H9 (cell line): ENCODE measurements around the gene RGS16. TPM values are rescaled to one million over a fixed set of nuclear protein-coding genes. Genes with fewer than 3 reads are reported as not detected.

Experiments used
- DNase-seq: peaks from one replicate; pipeline ENCODE4 v3.0.0-alpha.2; 2017
- H2AFZ ChIP-seq: one replicate; pipeline ENCODE4 v1.6.1; 2013; ENCODE audit warnings: mild to moderate bottlenecking, low read length, control low read depth, moderate library complexity
- H2AK5ac ChIP-seq: 2 replicates; pipeline ENCODE4 v1.6.1; 2013; ENCODE audit warnings: low read length, control low read depth, mixed read lengths; ENCODE audit not compliant: insufficient read length
- H2BK120ac ChIP-seq: one replicate; pipeline ENCODE4 v1.6.1; 2013; ENCODE audit warnings: low read depth, mild to moderate bottlenecking, low read length, control low read depth, inconsistent platforms; ENCODE audit not compliant: poor library complexity, severe bottlenecking
- H2BK12ac ChIP-seq: 2 replicates; pipeline ENCODE4 v1.6.1; 2013; ENCODE audit warnings: low read length, control low read depth, mixed read lengths, low read depth; ENCODE audit not compliant: insufficient read length
- H2BK15ac ChIP-seq: 2 replicates; pipeline ENCODE4 v1.6.1; 2013; ENCODE audit warnings: low read depth, low read length, control low read depth
- H2BK20ac ChIP-seq: one replicate; pipeline ENCODE4 v1.6.1; 2013; ENCODE audit warnings: low read depth, mild to moderate bottlenecking, low read length, control low read depth, inconsistent platforms; ENCODE audit not compliant: poor library complexity, severe bottlenecking
- H2BK5ac ChIP-seq: 2 replicates; pipeline ENCODE4 v1.6.1; 2013; ENCODE audit warnings: low read length, control low read depth, mixed read lengths; ENCODE audit not compliant: insufficient read length
- H3K14ac ChIP-seq: 2 replicates; pipeline ENCODE4 v1.6.1; 2013; ENCODE audit warnings: low read length, control low read depth; ENCODE audit not compliant: insufficient read depth
- H3K18ac ChIP-seq: 2 replicates; pipeline ENCODE4 v1.6.1; 2013; ENCODE audit warnings: low read depth, mild to moderate bottlenecking, mixed read lengths, low read length, control low read depth; ENCODE audit not compliant: insufficient read length
- H3K23ac ChIP-seq: 2 replicates; pipeline ENCODE4 v1.6.1; 2013; ENCODE audit warnings: low read length, control low read depth, mixed read lengths, low read depth; ENCODE audit not compliant: insufficient read length
- H3K23me2 ChIP-seq: 2 replicates; pipeline ENCODE4 v1.6.1; 2013; ENCODE audit warnings: low read depth, mild to moderate bottlenecking, mixed read lengths, low read length, control low read depth; ENCODE audit not compliant: insufficient read length, poor library complexity, severe bottlenecking
- H3K27ac ChIP-seq: 2 replicates; pipeline ENCODE4 v1.5.1; 2013; ENCODE audit warnings: low read length, control low read depth, mixed read lengths, low read depth; ENCODE audit not compliant: insufficient read length
- H3K27me3 ChIP-seq: 2 replicates; pipeline ENCODE4 v1.6.1; 2013; ENCODE audit warnings: low read length, control low read depth, inconsistent platforms; ENCODE audit not compliant: insufficient read depth
- H3K4ac ChIP-seq: 2 replicates; pipeline ENCODE4 v1.6.1; 2013; ENCODE audit warnings: low read depth, mild to moderate bottlenecking, control low read depth, inconsistent platforms, low read length, moderate library complexity
- H3K4me1 ChIP-seq: 2 replicates; pipeline ENCODE4 v1.6.1; 2013; ENCODE audit warnings: low read length, control low read depth, inconsistent platforms; ENCODE audit not compliant: insufficient read depth
- H3K4me2 ChIP-seq: 2 replicates; pipeline ENCODE4 v1.6.1; 2013; ENCODE audit warnings: low read length, control low read depth, mixed read lengths; ENCODE audit not compliant: insufficient read length, insufficient read depth
- H3K56ac ChIP-seq: 2 replicates; pipeline ENCODE4 v1.6.1; 2013; ENCODE audit warnings: low read depth, mild to moderate bottlenecking, mixed read lengths, low read length, control low read depth; ENCODE audit not compliant: insufficient read length
- H3K79me1 ChIP-seq: 2 replicates; pipeline ENCODE4 v1.6.1; 2013; ENCODE audit warnings: low read depth, mild to moderate bottlenecking, moderate library complexity, low read length, control low read depth, inconsistent platforms; ENCODE audit not compliant: insufficient read depth, poor library complexity, severe bottlenecking
- H3K79me2 ChIP-seq: 2 replicates; pipeline ENCODE4 v1.6.1; 2013; ENCODE audit warnings: low read length, control low read depth, inconsistent platforms; ENCODE audit not compliant: insufficient read depth
- H3K9ac ChIP-seq: 2 replicates; pipeline ENCODE4 v1.6.1; 2013; ENCODE audit warnings: low read length, control low read depth, mixed read lengths; ENCODE audit not compliant: insufficient read length; ENCODE audit errors: extremely low read depth
- H3K9me3 ChIP-seq: one replicate; pipeline ENCODE4 v1.6.1; 2013; ENCODE audit warnings: low read depth, low read length, inconsistent platforms; ENCODE audit not compliant: control insufficient read depth
- H3T11ph ChIP-seq: one replicate; pipeline ENCODE4 v1.6.1; 2013; ENCODE audit warnings: mild to moderate bottlenecking, low read length, control low read depth, inconsistent platforms
- H4K20me1 ChIP-seq: one replicate; pipeline ENCODE4 v1.6.1; 2013; ENCODE audit not compliant: control insufficient read depth, insufficient read length, insufficient read depth
- H4K5ac ChIP-seq: 2 replicates; pipeline ENCODE4 v1.6.1; 2013; ENCODE audit warnings: low read depth, mild to moderate bottlenecking, mixed read lengths, low read length, control low read depth; ENCODE audit not compliant: insufficient read length
- H4K8ac ChIP-seq: replicated peaks from 2 replicates; pipeline ENCODE4 v1.6.1; 2013; ENCODE audit warnings: low read length, control low read depth, mixed read lengths, low read depth; ENCODE audit not compliant: insufficient read length
- H4K91ac ChIP-seq: 2 replicates; pipeline ENCODE4 v1.6.1; 2013; ENCODE audit warnings: low read depth, mild to moderate bottlenecking, moderate library complexity, mixed read lengths, low read length, control low read depth; ENCODE audit not compliant: insufficient read length
- H3K27ac Mint-ChIP-seq, 3 experiments: 2 replicates in 2 of 3; 3 replicates in 1 of 3; pipeline ENCODE4 v1.8.0; 2020 to 2021; ENCODE audit warnings: mixed read lengths in 3 of 3, mild to moderate bottlenecking in 1 of 3, moderate library complexity in 1 of 3
- H3K27me3 Mint-ChIP-seq: 2 replicates; pipeline ENCODE4 v1.8.0; 2021; ENCODE audit warnings: low read depth, mild to moderate bottlenecking, moderate library complexity, mixed read lengths
- H3K36me3 Mint-ChIP-seq, 3 experiments: 2 replicates in 2 of 3; 3 replicates in 1 of 3; pipeline ENCODE4 v1.8.0; 2020 to 2021; ENCODE audit warnings: low read depth in 3 of 3, mixed read lengths in 3 of 3; ENCODE audit not compliant: insufficient read depth in 1 of 3
- H3K4me1 Mint-ChIP-seq, 2 experiments: 2 replicates each; pipeline ENCODE4 v1.8.0; 2020; ENCODE audit warnings: mixed read lengths in 2 of 2
- H3K4me3 Mint-ChIP-seq, 2 experiments: 2 replicates in 1 of 2; 3 replicates in 1 of 2; pipeline ENCODE4 v1.8.0; 2020 to 2021; ENCODE audit warnings: mild to moderate bottlenecking in 2 of 2, mixed read lengths in 2 of 2, moderate library complexity in 1 of 2
- H3K9me3 Mint-ChIP-seq, 2 experiments: 2 replicates in 1 of 2; 3 replicates in 1 of 2; pipeline ENCODE4 v1.8.0; 2020; ENCODE audit warnings: mild to moderate bottlenecking in 2 of 2, mixed read lengths in 2 of 2, moderate library complexity in 1 of 2
- WGBS: extraction: QIAGEN DNeasy Blood & Tissue Kit; methylation state at CpG from one replicate; pipeline ENCODE4 v1.1.7; 2013; ENCODE audit warnings: missing lambda C conversion rate, low lambda C conversion rate, mixed read lengths; ENCODE audit not compliant: insufficient read length; ENCODE audit errors: extremely low coverage; 5-methylcytosine and 5-hydroxymethylcytosine counted together
- total RNA-seq: library from RNA; stranded (reverse); gene quantifications from 2 replicates; pipeline ENCODE4 v1.2.1, GENCODE V29; 2021
- TF ChIP-seq, protein P1 (sequence below): fragments of 200-600 bp; sonication (generic); conservative IDR thresholded peaks from 3 replicates; pipeline ENCODE4 v1.8.0; 2021; ENCODE audit warnings: antibody characterized with exemption, mild to moderate bottlenecking

The RGS16 gene
- total RNA-seq, 1 experiment from 2014 or later: 6.9 TPM

DNA sequence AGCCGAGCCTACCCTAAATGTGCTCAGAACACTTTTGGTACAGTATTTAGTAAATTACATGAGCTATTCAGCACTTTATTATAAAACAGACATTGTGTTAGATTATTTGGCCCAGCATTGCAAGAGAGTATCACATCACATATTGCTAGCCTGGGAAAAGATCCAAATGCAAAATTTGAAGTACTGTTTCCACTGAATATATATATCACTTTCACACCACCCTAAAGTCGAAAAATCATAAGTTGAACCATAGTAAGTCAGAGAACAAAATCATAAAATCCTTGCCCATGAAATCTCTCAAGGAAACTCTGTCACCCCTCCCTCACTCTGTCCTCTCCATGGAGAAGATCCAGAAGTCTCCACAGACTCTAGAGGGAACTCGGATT lies 47.1 kb upstream of the RGS16 start:
- no peaks in the 10 kb centered on the region for H3K36me3 Mint-ChIP-seq
- no peak overlapping the region; a peak in 1 of 7 replicates for H3K27ac Mint-ChIP-seq
- Histone ChIP-seq H2BK120ac (no peak overlapping the region), H3T11ph (no peak overlapping the region), H2BK20ac (no peak overlapping the region), H2AK5ac (no peak overlapping the region), H4K91ac (no peak overlapping the region), H2AFZ (no peak overlapping the region), H3K9ac (no peak overlapping the region), H2BK15ac (no peak overlapping the region), H3K4me2 (no peak overlapping the region), H2BK12ac (no peak overlapping the region), H3K4ac (no peak overlapping the region), H3K9me3 (no peaks in the 10 kb centered on the region), H4K5ac (no peak overlapping the region), H4K8ac (no peak overlapping the region), H3K27ac (no peak overlapping the region), H2BK5ac (no peak overlapping the region), H3K23ac (no peak overlapping the region), H3K79me2 (no peaks in the 10 kb centered on the region), H3K4me1 (no peaks in the 10 kb centered on the region), H3K23me2 (no peaks in the 10 kb centered on the region), H3K79me1 (no peaks in the 10 kb centered on the region), H3K18ac (no peak overlapping the region), H4K20me1 (no peaks in the 10 kb centered on the region), H3K14ac (no peak overlapping the region), H3K56ac (no peak overlapping the region), H3K27me3 (no peaks in the 10 kb centered on the region)
- TF ChIP-seq, protein P1, sequence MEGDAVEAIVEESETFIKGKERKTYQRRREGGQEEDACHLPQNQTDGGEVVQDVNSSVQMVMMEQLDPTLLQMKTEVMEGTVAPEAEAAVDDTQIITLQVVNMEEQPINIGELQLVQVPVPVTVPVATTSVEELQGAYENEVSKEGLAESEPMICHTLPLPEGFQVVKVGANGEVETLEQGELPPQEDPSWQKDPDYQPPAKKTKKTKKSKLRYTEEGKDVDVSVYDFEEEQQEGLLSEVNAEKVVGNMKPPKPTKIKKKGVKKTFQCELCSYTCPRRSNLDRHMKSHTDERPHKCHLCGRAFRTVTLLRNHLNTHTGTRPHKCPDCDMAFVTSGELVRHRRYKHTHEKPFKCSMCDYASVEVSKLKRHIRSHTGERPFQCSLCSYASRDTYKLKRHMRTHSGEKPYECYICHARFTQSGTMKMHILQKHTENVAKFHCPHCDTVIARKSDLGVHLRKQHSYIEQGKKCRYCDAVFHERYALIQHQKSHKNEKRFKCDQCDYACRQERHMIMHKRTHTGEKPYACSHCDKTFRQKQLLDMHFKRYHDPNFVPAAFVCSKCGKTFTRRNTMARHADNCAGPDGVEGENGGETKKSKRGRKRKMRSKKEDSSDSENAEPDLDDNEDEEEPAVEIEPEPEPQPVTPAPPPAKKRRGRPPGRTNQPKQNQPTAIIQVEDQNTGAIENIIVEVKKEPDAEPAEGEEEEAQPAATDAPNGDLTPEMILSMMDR: no peak
- H3K9me3 Mint-ChIP-seq: 0 out of 5 replicates have a peak, but pooled peaks cover 0 to 2% of the 10 kb centered on the region in 2 experiments
- H3K4me1 Mint-ChIP-seq: peaks cover 0 to under 1% of the 10 kb centered on the region in 2 experiments; a peak in 1 of 4 replicates
- no peak overlapping the region for H3K4me3 Mint-ChIP-seq
- H3K27me3 Mint-ChIP-seq: peaks cover 2% of the 10 kb centered on the region; the same call in 1 of the 2 replicates
- DNase-seq: no peak
- no CpG with 5 or more reads among the region's 3 CpGs for WGBS
